Naive thymus-derived CD4-positive, alpha-beta T cell (primary cell): Measurements from ENCODE around the gene FCGR1A. TPM values are rescaled to one million over a fixed set of nuclear protein-coding genes. Genes with fewer than 3 reads are reported as not detected.
"Not testable (repeated sequence)": the region's sequence is repeated elsewhere in the genome, so short reads cannot be mapped to it uniquely, and the experiment has no call there.

Experiments used
- ATAC-seq: fragments of 150-1000 bp; cut with Tn5 transposase; 2 replicates; pipeline ENCODE4 v1.10.0; 2021; ENCODE audit warnings: mild to moderate bottlenecking, moderate library complexity
- CTCF ChIA-PET: fragments of 350-600 bp; sonication (Branson Sonifier 250); formaldehyde crosslinking; loops from one replicate; lab custom pipeline; 2021; ENCODE audit warnings: antibody characterized with exemption; lab: Charles Lee
- POLR2A ChIA-PET: fragments of 350-600 bp; sonication (Branson Sonifier 250); formaldehyde crosslinking; loops from one replicate; lab custom pipeline; 2021; ENCODE audit warnings: antibody characterized with exemption, inconsistent platforms; lab: Charles Lee
- DNase-seq, 9 donors: peaks; one replicate each; pipeline versions ENCODE4 v3.0.0 to v3.0.0-alpha.2; 2020 to 2022; ENCODE audit warnings: mixed read lengths in 1 of 9
- H3K27ac ChIP-seq: one replicate; pipeline ENCODE4 v1.7.0; 2013; ENCODE audit warnings: mild to moderate bottlenecking, low read depth, low read length, moderate library complexity
- H3K27me3 ChIP-seq, 2 donors: one replicate each; pipeline ENCODE4 v1.7.0; 2013; ENCODE audit warnings: low read length in 2 of 2, mild to moderate bottlenecking in 2 of 2, moderate library complexity in 2 of 2; ENCODE audit not compliant: control insufficient read depth in 2 of 2, insufficient read depth in 2 of 2
- H3K36me3 ChIP-seq, 3 experiments: 1 replicate in 2 of 3; 2 replicates in 1 of 3; pipeline ENCODE4 v1.7.0; 2013; ENCODE audit warnings: low read length in 3 of 3, mild to moderate bottlenecking in 3 of 3, moderate library complexity in 1 of 3; ENCODE audit not compliant: insufficient read depth in 3 of 3, control insufficient read depth in 2 of 3
- H3K4me1 ChIP-seq, 2 donors: one replicate each; pipeline ENCODE4 v1.7.0; 2013; ENCODE audit warnings: low read length in 2 of 2, mild to moderate bottlenecking in 2 of 2, moderate library complexity in 1 of 2; ENCODE audit not compliant: control insufficient read depth in 2 of 2, insufficient read depth in 2 of 2
- H3K4me3 ChIP-seq: 2 replicates; pipeline ENCODE4 v1.7.0; 2013; ENCODE audit warnings: mild to moderate bottlenecking, low read length
- H3K9me3 ChIP-seq, 3 experiments: 1 replicate in 2 of 3; 2 replicates in 1 of 3; pipeline ENCODE4 v1.7.0; 2013; ENCODE audit warnings: low read length in 3 of 3; ENCODE audit not compliant: control insufficient read depth in 2 of 3
- H3K27ac Mint-ChIP-seq, 9 donors: one replicate each; pipeline ENCODE4 v1.8.0; 2020 to 2022; ENCODE audit warnings: mixed read lengths in 9 of 9, mild to moderate bottlenecking in 8 of 9, moderate library complexity in 5 of 9, inconsistent platforms in 2 of 9
- H3K27me3 Mint-ChIP-seq, 5 donors: one replicate each; pipeline ENCODE4 v1.8.0; 2021 to 2022; ENCODE audit warnings: mixed read lengths in 5 of 5, mild to moderate bottlenecking in 1 of 5
- H3K36me3 Mint-ChIP-seq, 5 donors: one replicate each; pipeline ENCODE4 v1.8.0; 2020 to 2022; ENCODE audit warnings: mixed read lengths in 5 of 5, mild to moderate bottlenecking in 3 of 5, inconsistent platforms in 1 of 5
- H3K4me1 Mint-ChIP-seq, 7 donors: one replicate each; pipeline ENCODE4 v1.8.0; 2020 to 2022; ENCODE audit warnings: mixed read lengths in 7 of 7, mild to moderate bottlenecking in 3 of 7, inconsistent platforms in 1 of 7
- H3K4me3 Mint-ChIP-seq, 10 donors: one replicate each; pipeline ENCODE4 v1.8.0; 2020 to 2022; ENCODE audit warnings: mild to moderate bottlenecking in 10 of 10, mixed read lengths in 10 of 10, moderate library complexity in 6 of 10, inconsistent platforms in 2 of 10
- H3K9me3 Mint-ChIP-seq, 11 donors: one replicate each; pipeline ENCODE4 v1.8.0; 2020 to 2022; ENCODE audit warnings: mixed read lengths in 11 of 11, mild to moderate bottlenecking in 4 of 11, inconsistent platforms in 1 of 11, moderate library complexity in 1 of 11
- intact Hi-C, 2 donors: fragments of 100-400 bp; cut with micrococcal nuclease; formaldehyde crosslinking; loops; one replicate each; pipeline ENCODE4 v1.15.1; 2023
- polyA plus RNA-seq, 2 donors: library from polyadenylated mRNA; unstranded; fragments of 300-500 nt; fragmentation: Illumina TruSeq; gene quantifications; one replicate each; pipeline ENCODE4 v1.2.3, GENCODE V29; 2021
- total RNA-seq, 6 experiments: library from RNA in 5 of 6; stranded (reverse) in 5 of 6; gene quantifications; 1 replicate in 5 of 6; 2 replicates in 1 of 6; pipeline ENCODE4 v1.2.3 and lab custom pipeline; 2021 to 2026

The FCGR1A gene
- total and polyA plus RNA-seq, 7 experiments from 2014 or later: 0.21 to 14.4 (median 0.59) TPM; not detected in 4

DNA sequence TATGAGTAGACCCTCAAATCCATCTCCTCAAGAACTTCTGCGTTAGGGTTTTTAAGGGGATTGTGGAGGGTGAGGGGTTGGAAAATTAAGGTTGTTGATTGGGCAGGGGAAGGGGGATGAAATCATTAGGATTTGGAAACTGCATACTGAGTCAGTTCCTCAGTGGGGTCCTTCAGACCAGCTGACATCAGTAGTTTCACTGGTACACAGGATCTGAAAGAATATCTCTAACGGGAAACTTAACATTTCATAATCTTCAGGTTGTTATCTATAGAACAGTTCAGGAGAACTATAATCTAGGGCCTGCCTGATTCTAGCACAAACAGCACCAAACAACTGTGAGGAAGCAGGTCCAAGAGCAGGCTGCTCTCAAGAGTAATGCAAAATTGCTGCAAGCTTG is 27.2 kb upstream of the FCGR1A start:
- H3K27me3 ChIP-seq, H3K27ac Mint-ChIP-seq, intact Hi-C loops, H3K9me3 ChIP-seq, H3K27me3 Mint-ChIP-seq, CTCF ChIA-PET, H3K27ac ChIP-seq, ATAC-seq, POLR2A ChIA-PET, H3K4me1 ChIP-seq, H3K36me3 ChIP-seq, H3K36me3 Mint-ChIP-seq, H3K4me3 ChIP-seq, DNase-seq, H3K4me1 Mint-ChIP-seq, H3K4me3 Mint-ChIP-seq, H3K9me3 Mint-ChIP-seq: not testable (repeated sequence)

DNA sequence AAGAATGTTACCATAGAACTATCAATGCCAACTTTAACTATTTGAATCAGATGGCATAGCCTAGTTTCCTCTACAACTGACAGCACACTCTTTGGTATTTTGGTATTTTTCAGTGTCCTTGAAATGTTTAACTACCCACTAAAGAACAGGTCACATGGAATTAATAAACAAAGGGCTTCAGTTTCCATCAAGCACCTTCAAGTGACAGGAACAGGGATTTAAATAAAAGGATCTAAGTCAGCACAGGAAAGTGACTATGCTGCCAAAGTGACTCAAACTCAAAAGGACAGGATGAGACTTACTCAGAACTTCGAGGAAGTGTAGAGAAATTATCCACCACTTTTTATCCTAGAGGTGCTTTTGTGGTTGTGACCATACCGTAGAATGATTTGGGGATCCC is 20.2 kb upstream of the FCGR1A start:
- H3K27me3 ChIP-seq, H3K27me3 Mint-ChIP-seq, POLR2A ChIA-PET, H3K9me3 Mint-ChIP-seq, CTCF ChIA-PET, DNase-seq, H3K4me3 Mint-ChIP-seq, H3K9me3 ChIP-seq, ATAC-seq, H3K36me3 Mint-ChIP-seq, H3K4me1 ChIP-seq, H3K27ac Mint-ChIP-seq, H3K27ac ChIP-seq, H3K4me3 ChIP-seq, H3K36me3 ChIP-seq, H3K4me1 Mint-ChIP-seq, intact Hi-C loops: not testable (repeated sequence)

DNA sequence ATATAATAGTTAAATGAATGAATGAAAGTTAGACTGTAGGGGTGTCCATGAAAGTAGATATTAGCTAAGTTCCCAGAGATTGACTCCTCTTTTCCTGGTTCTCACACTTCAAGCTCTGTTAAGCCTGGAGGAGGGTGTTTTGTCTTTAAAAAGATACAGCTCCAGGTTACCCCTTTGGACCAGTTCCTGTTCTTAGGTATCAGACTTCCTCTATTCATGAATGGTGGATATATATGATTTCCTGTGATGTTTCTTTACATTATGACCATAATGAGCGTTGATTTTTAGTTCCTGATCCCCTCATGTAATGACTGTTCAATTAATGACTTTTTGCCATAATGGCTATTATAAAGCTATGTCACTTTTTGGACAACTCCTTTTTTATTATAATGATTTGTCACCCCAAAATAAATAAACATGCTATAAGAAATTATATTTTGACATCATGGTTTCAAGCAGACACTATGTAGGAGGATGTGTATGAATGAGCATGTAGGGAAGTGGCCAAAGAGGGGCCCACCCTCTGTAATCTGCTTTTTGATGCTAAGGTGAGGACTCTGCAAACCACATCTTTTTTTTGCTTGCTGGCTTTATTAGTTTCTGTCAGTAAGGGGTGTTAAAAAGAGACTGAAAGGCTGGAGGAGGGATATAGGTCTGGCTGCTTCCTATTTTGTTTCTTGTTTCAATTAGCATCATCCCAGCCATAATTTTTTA is 18.2 kb upstream of the FCGR1A start:
- H3K27ac Mint-ChIP-seq, CTCF ChIA-PET, DNase-seq, H3K4me1 ChIP-seq, H3K4me3 Mint-ChIP-seq, H3K36me3 ChIP-seq, H3K9me3 Mint-ChIP-seq, intact Hi-C loops, H3K9me3 ChIP-seq, H3K36me3 Mint-ChIP-seq, ATAC-seq, H3K27ac ChIP-seq, H3K27me3 ChIP-seq, H3K27me3 Mint-ChIP-seq, POLR2A ChIA-PET, H3K4me3 ChIP-seq, H3K4me1 Mint-ChIP-seq: not testable (repeated sequence)

DNA sequence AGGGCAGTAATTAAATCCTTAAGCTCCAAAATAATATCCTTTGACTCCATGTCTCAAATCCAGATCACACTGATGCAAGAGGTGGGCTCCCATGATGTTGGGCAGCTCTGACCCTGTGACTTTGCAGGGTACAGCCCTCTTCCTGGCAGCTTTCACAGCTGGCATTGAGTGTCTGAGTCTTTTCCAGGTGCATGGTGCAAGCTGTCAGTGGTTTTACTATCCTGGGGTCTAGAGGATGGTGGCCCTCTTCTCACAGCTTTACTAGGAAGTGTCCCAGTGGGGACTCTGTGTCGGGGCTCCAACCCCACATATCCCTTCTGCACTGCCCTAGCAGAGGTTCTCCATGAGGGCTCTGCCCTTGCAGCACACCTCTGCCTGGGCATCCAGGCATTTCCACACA is 16.3 kb upstream of the FCGR1A start:
- H3K27me3 Mint-ChIP-seq, H3K9me3 Mint-ChIP-seq, H3K4me1 Mint-ChIP-seq, ATAC-seq, H3K9me3 ChIP-seq, H3K27ac Mint-ChIP-seq, intact Hi-C loops, H3K36me3 ChIP-seq, H3K27me3 ChIP-seq, H3K4me3 Mint-ChIP-seq, CTCF ChIA-PET, H3K36me3 Mint-ChIP-seq, POLR2A ChIA-PET, H3K4me3 ChIP-seq, H3K4me1 ChIP-seq, DNase-seq, H3K27ac ChIP-seq: not testable (repeated sequence)

DNA sequence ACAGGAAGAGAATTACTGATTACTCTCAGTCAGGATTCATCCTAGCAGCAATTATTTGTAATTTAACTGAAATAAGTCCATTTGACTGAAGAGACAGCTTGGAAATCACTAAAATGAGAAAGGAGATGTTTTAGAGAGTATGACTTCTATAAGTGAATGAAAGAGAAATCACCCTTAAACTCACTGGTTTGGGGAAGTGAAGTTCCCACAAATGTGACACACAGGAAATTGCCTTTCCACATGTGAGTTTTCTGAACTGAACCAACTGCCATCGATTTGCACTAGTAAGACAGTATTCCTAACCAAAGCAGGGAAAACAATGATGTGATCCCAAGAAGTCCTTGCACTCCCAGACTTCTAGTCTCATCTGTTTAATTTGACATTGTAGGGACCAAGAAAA is 13.3 kb upstream of the FCGR1A start:
- H3K9me3 ChIP-seq, POLR2A ChIA-PET: not testable (repeated sequence)

GRCh38 chr1:149770661-149771060 is 11.8 kb upstream of the FCGR1A start:
- CTCF ChIA-PET, intact Hi-C loops, H3K36me3 Mint-ChIP-seq, H3K9me3 ChIP-seq, H3K9me3 Mint-ChIP-seq, ATAC-seq, H3K4me1 ChIP-seq, DNase-seq, H3K27ac Mint-ChIP-seq, H3K36me3 ChIP-seq, H3K27me3 ChIP-seq, H3K4me3 Mint-ChIP-seq, H3K4me3 ChIP-seq, H3K27ac ChIP-seq, POLR2A ChIA-PET, H3K4me1 Mint-ChIP-seq, H3K27me3 Mint-ChIP-seq: not testable (repeated sequence)

More for the DNA sequence above, 13.3 kb upstream of the FCGR1A start:
- H3K9me3 Mint-ChIP-seq, H3K4me1 Mint-ChIP-seq, H3K4me3 ChIP-seq, H3K36me3 Mint-ChIP-seq, intact Hi-C loops, H3K27ac ChIP-seq, H3K27me3 ChIP-seq, H3K27ac Mint-ChIP-seq, H3K36me3 ChIP-seq, H3K27me3 Mint-ChIP-seq, H3K4me1 ChIP-seq, H3K4me3 Mint-ChIP-seq, CTCF ChIA-PET, DNase-seq: not testable (repeated sequence)
- peak; percentile 44 for ATAC-seq

- ATAC-seq: peak; percentile 80
- H3K4me1 Mint-ChIP-seq, DNase-seq, H3K27me3 Mint-ChIP-seq, H3K9me3 Mint-ChIP-seq, H3K4me1 ChIP-seq, H3K9me3 ChIP-seq, H3K36me3 ChIP-seq, H3K4me3 ChIP-seq, H3K4me3 Mint-ChIP-seq, H3K36me3 Mint-ChIP-seq, CTCF ChIA-PET, H3K27ac ChIP-seq, H3K27me3 ChIP-seq, POLR2A ChIA-PET, H3K27ac Mint-ChIP-seq, intact Hi-C loops: not testable (repeated sequence)
Measured at GRCh38 chr1:149771653-149772425, 10.7 kb upstream of the FCGR1A start.
